Dedifferentiated amniotic fluid mesenchymal stem cell (primary cell): ENCODE measurements around the gene TRIM69.

Source experiments
- DNase-seq: peaks from one replicate; pipeline ENCODE4 v3.0.0-alpha.2; 2016; ENCODE audit errors: extremely low spot score

The TRIM69 gene

GRCh38 chr15:44808557-44808956 lies 72.2 kb downstream of the TRIM69 start:
- DNase-seq: no peak

- DNase-seq: no peak
These were observed 73.9 kb downstream of the TRIM69 start for GRCh38 chr15:44810237-44810636.

GRCh38 chr15:44811337-44811736 lies 75.0 kb downstream of the TRIM69 start:
- DNase-seq: no peak

GRCh38 chr15:44812029-44812517 lies 75.7 kb downstream of the TRIM69 start:
- DNase-seq: no peak

- peak; percentile 9 for DNase-seq
These were observed 76.9 kb downstream of the TRIM69 start for GRCh38 chr15:44813231-44813630.
